Measurements from ENCODE around the gene PIRT.

PIRT gene

DNA sequence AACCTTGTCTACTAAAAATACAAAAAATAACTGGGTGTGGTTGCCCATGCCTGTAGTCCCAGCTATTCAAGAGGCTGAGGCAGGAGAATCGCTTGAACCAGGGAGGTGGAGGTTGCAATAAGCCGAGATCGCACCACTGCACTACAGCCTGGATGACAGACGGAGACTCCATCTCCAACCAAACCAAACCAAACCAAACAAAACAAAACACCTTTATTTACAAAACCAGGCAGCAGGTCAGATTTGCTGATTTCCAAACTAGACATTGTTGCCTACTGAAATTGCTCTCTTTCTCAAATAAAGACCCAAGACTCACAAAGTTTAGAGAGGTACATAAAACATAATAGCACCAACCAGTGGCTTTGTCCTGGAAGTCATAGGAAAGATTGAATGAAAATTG is 28.3 kb downstream of the PIRT start:
- no peak overlapping the region for H3K4me3 ChIP-seq (ENCODE audit: low read length, poor library complexity, severe bottlenecking)
- no peaks in the 10 kb centered on the region for H3K9me3 ChIP-seq (ENCODE audit: insufficient read depth, low read depth, low read length)
- no peak for TF ChIP-seq CTCF (conservative IDR thresholded peaks at IDR 0.05; ENCODE audit: low read length)
- no peak for TF ChIP-seq EZH2phosphoT487 (IDR thresholded peaks at IDR 0.05; ENCODE audit: borderline replicate concordance)
- H3F3A ChIP-seq (ENCODE audit: low read depth): no peaks in the 10 kb centered on the region
- no peaks in the 10 kb centered on the region for H3K27me3 ChIP-seq (ENCODE audit: insufficient read depth, low read length, poor library complexity, severe bottlenecking)
- no peaks in the 10 kb centered on the region for H3K4me1 ChIP-seq (ENCODE audit: insufficient read depth, low read length, poor library complexity, severe bottlenecking)
- no peaks in the 10 kb centered on the region for H3K36me3 ChIP-seq (ENCODE audit: insufficient read depth, low read length)
- no peaks in the 10 kb centered on the region for H4K20me1 ChIP-seq (ENCODE audit: insufficient read depth, low read length, poor library complexity, severe bottlenecking)
- no peak overlapping the region for H3K4me2 ChIP-seq (ENCODE audit: low read depth, low read length, poor library complexity, severe bottlenecking)
- H3K9me2 ChIP-seq (replicated peaks; ENCODE audit: low read depth, low read length): no peaks in the 10 kb centered on the region
- H2AFZ ChIP-seq (ENCODE audit: low read length): no peak overlapping the region
- no peaks in the 10 kb centered on the region for H3K79me2 ChIP-seq (ENCODE audit: insufficient read depth, low read length)
- no peak overlapping the region for H3K9ac ChIP-seq (ENCODE audit: low read depth, low read length, poor library complexity, severe bottlenecking)

DNA sequence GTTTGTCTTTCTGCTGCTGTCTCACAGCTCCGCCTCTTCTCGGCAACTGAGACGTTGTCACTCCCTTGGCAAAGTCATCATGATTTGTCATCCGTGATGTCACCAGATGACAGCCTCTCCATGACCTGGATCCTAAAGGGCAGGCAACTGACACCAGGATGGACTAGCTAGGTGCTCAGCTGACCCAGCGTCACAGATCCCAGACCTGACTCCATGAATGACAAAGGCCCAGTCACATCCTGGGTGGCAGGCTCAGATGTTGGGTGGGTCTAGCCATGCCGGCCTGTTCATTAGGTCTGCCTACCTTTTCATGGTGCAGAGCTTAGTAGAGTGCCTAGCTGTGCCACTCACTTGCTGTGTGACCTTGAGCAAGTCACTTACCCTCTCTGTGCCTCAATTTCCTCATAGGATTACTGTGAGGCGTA is 30.2 kb downstream of the PIRT start:
- Histone ChIP-seq H3K79me2 (ENCODE audit: insufficient read depth, low read length) (no peaks in the 10 kb centered on the region), H3K9me3 (ENCODE audit: insufficient read depth, low read depth, low read length) (no peaks in the 10 kb centered on the region), H3K4me3 (ENCODE audit: low read length, poor library complexity, severe bottlenecking) (no peak overlapping the region), H4K20me1 (ENCODE audit: insufficient read depth, low read length, poor library complexity, severe bottlenecking) (no peaks in the 10 kb centered on the region), H3K27me3 (ENCODE audit: insufficient read depth, low read length, poor library complexity, severe bottlenecking) (no peaks in the 10 kb centered on the region), H3K36me3 (ENCODE audit: insufficient read depth, low read length) (no peaks in the 10 kb centered on the region), H3K9me2 (replicated peaks; ENCODE audit: low read depth, low read length) (no peaks in the 10 kb centered on the region), H3F3A (ENCODE audit: low read depth) (no peaks in the 10 kb centered on the region), H3K4me2 (ENCODE audit: low read depth, low read length, poor library complexity, severe bottlenecking) (no peak overlapping the region), H3K9ac (ENCODE audit: low read depth, low read length, poor library complexity, severe bottlenecking) (no peak overlapping the region), H2AFZ (ENCODE audit: low read length) (no peak overlapping the region), H3K4me1 (ENCODE audit: insufficient read depth, low read length, poor library complexity, severe bottlenecking) (peaks cover 9% of the 10 kb centered on the region)
- no peak for TF ChIP-seq CTCF (conservative IDR thresholded peaks at IDR 0.05; ENCODE audit: low read length)
- TF ChIP-seq EZH2phosphoT487 (IDR thresholded peaks at IDR 0.05; ENCODE audit: borderline replicate concordance): no peak

- no peaks in the 10 kb centered on the region for H3F3A ChIP-seq (ENCODE audit: low read depth)
- no peak overlapping the region for H3K4me2 ChIP-seq (ENCODE audit: low read depth, low read length, poor library complexity, severe bottlenecking)
- H4K20me1 ChIP-seq (ENCODE audit: insufficient read depth, low read length, poor library complexity, severe bottlenecking): no peaks in the 10 kb centered on the region
- no peaks in the 10 kb centered on the region for H3K27me3 ChIP-seq (ENCODE audit: insufficient read depth, low read length, poor library complexity, severe bottlenecking)
- no peaks in the 10 kb centered on the region for H3K9me3 ChIP-seq (ENCODE audit: insufficient read depth, low read depth, low read length)
- no peak overlapping the region for H3K9ac ChIP-seq (ENCODE audit: low read depth, low read length, poor library complexity, severe bottlenecking)
- no peaks in the 10 kb centered on the region for H3K9me2 ChIP-seq (replicated peaks; ENCODE audit: low read depth, low read length)
- no peaks in the 10 kb centered on the region for H3K36me3 ChIP-seq (ENCODE audit: insufficient read depth, low read length)
- H3K4me3 ChIP-seq (ENCODE audit: low read length, poor library complexity, severe bottlenecking): no peak overlapping the region
- no peaks in the 10 kb centered on the region for H3K79me2 ChIP-seq (ENCODE audit: insufficient read depth, low read length)
- H3K4me1 ChIP-seq (ENCODE audit: insufficient read depth, low read length, poor library complexity, severe bottlenecking): peaks cover 19% of the 10 kb centered on the region
- TF ChIP-seq CTCF (conservative IDR thresholded peaks at IDR 0.05; ENCODE audit: low read length) (no peak), EZH2phosphoT487 (IDR thresholded peaks at IDR 0.05; ENCODE audit: borderline replicate concordance) (no peak)
- H2AFZ ChIP-seq (ENCODE audit: low read length): no peak overlapping the region
Observed at GRCh38 chr17:10806545-10807262, 31.2 kb downstream of the PIRT start.

Measured in Loucy (cell line).